Measurements from ENCODE around the gene PPP2R2C.

The PPP2R2C gene

GRCh38 chr4:6278801-6279197 lies 193.6 kb downstream of the PPP2R2C start:
- no peak for DNase-seq

GRCh38 chr4:6277935-6278800 lies 194.2 kb downstream of the PPP2R2C start:
- no peak for DNase-seq

- no peak for DNase-seq
Observed at GRCh38 chr4:6277139-6277802, 195.1 kb downstream of the PPP2R2C start.

GRCh38 chr4:6275898-6276806 lies 196.3 kb downstream of the PPP2R2C start:
- no peak for DNase-seq

GRCh38 chr4:6275351-6275750 lies 197.1 kb downstream of the PPP2R2C start:
- no peak for DNase-seq

- DNase-seq = no peak
Observed at GRCh38 chr4:6273661-6273990, 198.8 kb downstream of the PPP2R2C start.

GRCh38 chr4:6272863-6273660 lies 199.4 kb downstream of the PPP2R2C start:
- DNase-seq = no peak

- DNase-seq = no peak
Observed at GRCh38 chr4:6271701-6272465, 200.5 kb downstream of the PPP2R2C start.

GRCh38 chr4:6271206-6271605 lies 201.2 kb downstream of the PPP2R2C start:
- DNase-seq = no peak

GRCh38 chr4:6270636-6271121 lies 201.7 kb downstream of the PPP2R2C start:
- no peak for DNase-seq
